K562 (cell line): ENCODE measurements around the gene SLC14A1. TPM values are rescaled to one million over a fixed set of nuclear protein-coding genes. Genes with fewer than 3 reads are reported as not detected.

Experiments used
- FOXJ3 ChIP-seq: sonication (generic); formaldehyde crosslinking; IDR thresholded peaks from 2 replicates; pipeline ENCODE4 v1.4.0; 2020; ENCODE audit warnings: mild to moderate bottlenecking, missing genetic modification reagents
- FOXO4 ChIP-seq: fragments of 450-650 bp; formaldehyde crosslinking; IDR thresholded peaks from 2 replicates; pipeline ENCODE4 v1.4.0; 2020; ENCODE audit warnings: mild to moderate bottlenecking, moderate library complexity
- L3MBTL2 ChIP-seq: fragments of 450-650 bp; IDR thresholded peaks from 2 replicates; pipeline ENCODE4 v1.6.1; 2016; ENCODE audit warnings: mild to moderate bottlenecking, moderate library complexity
- MEF2A ChIP-seq: IDR thresholded peaks from 2 replicates; pipeline ENCODE4 v1.6.1; 2011; ENCODE audit warnings: low read depth, mild to moderate bottlenecking, low read length, moderate library complexity; ENCODE audit not compliant: control insufficient read depth
- ZBTB11 ChIP-seq, 3 experiments: fragments of 200-800 bp in 1 of 3; fragments of 250-450 bp in 1 of 3; fragments of 450-650 bp in 1 of 3; sonication (Bioruptor Pico) in 1 of 3; sonication (Bioruptor generic) in 1 of 3; formaldehyde crosslinking in 1 of 3; IDR thresholded peaks; 2 replicates each; pipeline versions ENCODE4 v1.6.1 to v1.8.0; 2016 to 2022; ENCODE audit warnings: mild to moderate bottlenecking in 2 of 3, missing genetic modification characterization in 2 of 3, missing compliant biosample characterization in 1 of 3, moderate library complexity in 1 of 3
- ZNF134 ChIP-seq: fragments of 250-450 bp; sonication (Bioruptor Pico); conservative IDR thresholded peaks from 2 replicates; pipeline ENCODE4 v1.4.0; 2020
- ZNF239 ChIP-seq: fragments of 250-450 bp; sonication (Bioruptor Pico); IDR thresholded peaks from 2 replicates; pipeline ENCODE4 v1.4.0; 2020; ENCODE audit warnings: mild to moderate bottlenecking
- ZNF253 ChIP-seq: fragments of 250-450 bp; sonication (Bioruptor Pico); conservative IDR thresholded peaks from 2 replicates; pipeline ENCODE4 v1.6.1; 2021; ENCODE audit warnings: mild to moderate bottlenecking
- polyA plus RNA-seq, 8 experiments: library from polyadenylated mRNA; depleted of rRNA in 4 of 8; stranded (reverse) in 5 of 8; unstranded in 3 of 8; fragments of >200 nt; fragmentation: Nextera tagmentation in 2 of 8; fragmentation: Illumina TruSeq in 1 of 8; extraction: Ambion mirVana in 2 of 8; extraction: Trizol in 1 of 8; gene quantifications; 2 replicates each; pipeline versions ENCODE4 v1.2.1 to v1.2.3, GENCODE V29; 2011 to 2014; ENCODE audit warnings: inconsistent platforms in 1 of 8, missing spikeins in 1 of 8
- total RNA-seq, 7 experiments: library from RNA; depleted of rRNA in 6 of 7; stranded (reverse); fragments of >200 nt in 6 of 7; fragmentation: Illumina TruSeq in 2 of 7; extraction: Trizol in 2 of 7; gene quantifications; 2 replicates each; pipeline versions ENCODE4 v1.2.1 to v1.2.3, GENCODE V29; 2011 to 2021; ENCODE audit warnings: low replicate concordance in 1 of 7

The SLC14A1 gene
- total and polyA plus RNA-seq, 9 of the 15 experiments (the other 6 are each of a cell fraction or from before 2014, with no cell fraction given) = 0.14 to 0.40 (median 0.20) TPM; not detected in 6

GRCh38 chr18:45765796-45766195 lies 41.8 kb downstream of the SLC14A1 start (continued):
- no peak for TF ChIP-seq FOXO4 (CRISPR knock-in tag)
- TF ChIP-seq MEF2A = no peak
- no peak for TF ChIP-seq ZBTB11 (CRISPR knock-in tag; IDR thresholded peaks at IDR 0.05)
- TF ChIP-seq ZNF239 (CRISPR knock-in tag) = no peak
- TF ChIP-seq FOXJ3 (CRISPR knock-in tag) = no peak
- TF ChIP-seq ZNF134 (CRISPR knock-in tag) = no peak
- TF ChIP-seq ZNF253 (CRISPR knock-in tag) = no peak
- no peak for TF ChIP-seq L3MBTL2
